HG02610 (cell line): ENCODE results near the gene CA5B.
"Not testable (repeated sequence)": the region's sequence is repeated elsewhere in the genome, so short reads cannot be mapped to it uniquely, and the experiment has no call there.

Experiments used
- ATAC-seq: cut with Tn5 transposase; IDR thresholded peaks from one replicate; pipeline ENCODE4 v1.9.1; 2021; ENCODE audit warnings: mild to moderate bottlenecking, moderate library complexity; ENCODE audit not compliant: unreplicated experiment

Gene CA5B, protein sequence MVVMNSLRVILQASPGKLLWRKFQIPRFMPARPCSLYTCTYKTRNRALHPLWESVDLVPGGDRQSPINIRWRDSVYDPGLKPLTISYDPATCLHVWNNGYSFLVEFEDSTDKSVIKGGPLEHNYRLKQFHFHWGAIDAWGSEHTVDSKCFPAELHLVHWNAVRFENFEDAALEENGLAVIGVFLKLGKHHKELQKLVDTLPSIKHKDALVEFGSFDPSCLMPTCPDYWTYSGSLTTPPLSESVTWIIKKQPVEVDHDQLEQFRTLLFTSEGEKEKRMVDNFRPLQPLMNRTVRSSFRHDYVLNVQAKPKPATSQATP

DNA sequence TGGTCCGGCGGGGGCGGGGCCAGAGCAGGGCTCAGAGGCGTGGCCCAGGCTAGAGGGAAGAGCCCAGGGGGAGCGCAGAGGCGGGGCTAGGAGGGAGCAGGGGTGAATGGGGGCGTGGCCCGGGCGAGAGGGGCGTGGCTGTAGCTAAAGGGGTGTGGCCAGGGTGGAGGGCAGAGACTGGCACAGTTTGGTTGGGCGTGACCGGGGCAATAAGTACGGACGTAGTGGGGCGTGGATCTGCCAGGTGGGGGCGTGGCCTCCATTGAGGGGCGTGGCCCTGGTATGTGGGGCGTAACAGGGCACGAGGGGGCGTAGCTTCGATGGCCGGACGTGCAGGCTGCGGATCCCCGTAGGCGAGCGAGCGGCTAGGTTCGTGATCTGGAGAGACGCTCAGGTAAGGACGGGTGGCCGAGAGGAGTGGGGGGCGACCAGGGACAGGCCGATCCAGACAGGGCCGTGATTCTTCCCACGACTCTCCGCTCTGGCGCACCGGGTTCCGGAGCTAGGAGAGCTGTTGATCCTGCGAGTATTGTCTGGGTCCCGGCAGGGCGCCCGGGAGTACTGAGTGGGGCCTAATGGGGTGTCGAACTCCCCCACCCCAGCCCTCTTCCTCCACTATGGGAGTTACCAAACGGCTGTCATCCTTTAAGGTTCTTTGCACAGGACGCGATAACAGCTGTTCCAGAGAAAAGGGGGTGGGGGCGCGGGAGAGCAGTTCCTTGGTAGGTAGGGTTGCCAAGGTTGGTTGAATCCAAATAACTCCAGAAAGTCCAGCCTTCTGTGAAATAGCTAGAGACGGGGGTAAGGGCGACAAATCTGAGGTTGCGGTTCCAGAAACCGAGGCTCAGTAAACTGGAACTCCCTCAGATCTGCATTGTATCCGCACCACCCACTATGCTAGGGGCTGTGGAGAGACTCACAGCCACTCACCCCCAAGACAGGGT is at the start of gene CA5B:
Gene CA5B (plus strand): TSS at position 312 of the 944 bp plus-strand sequence. CDS start 11,754 bp downstream, outside the sequence.
- ATAC-seq = peak; percentile 93

DNA sequence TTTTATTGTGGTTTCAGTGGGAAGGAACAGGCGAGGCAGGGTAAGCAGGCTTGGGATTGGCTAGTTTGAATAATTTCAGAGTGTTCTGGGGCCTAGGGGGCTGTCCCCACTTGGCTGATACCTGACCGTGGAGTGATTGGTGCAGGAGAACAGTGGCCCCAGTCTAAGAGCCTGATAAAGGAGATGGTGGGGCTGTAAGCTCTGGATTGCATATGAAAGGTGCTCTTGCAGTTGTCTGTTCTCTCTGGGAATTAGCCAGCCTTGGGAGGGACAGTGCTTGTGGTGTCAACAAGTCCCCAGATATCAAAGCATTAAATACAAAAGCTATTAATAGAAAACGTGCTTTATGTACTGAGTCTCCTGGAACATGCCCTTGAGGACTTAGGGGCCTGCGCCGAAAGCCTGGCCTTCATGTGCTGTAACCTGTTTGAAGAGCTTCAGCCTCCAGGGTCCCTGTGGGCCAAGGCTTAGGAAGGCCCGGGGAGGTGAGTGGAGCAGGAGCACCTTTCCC is 43.1 kb upstream of the CA5B start:
- ATAC-seq = no peak

DNA sequence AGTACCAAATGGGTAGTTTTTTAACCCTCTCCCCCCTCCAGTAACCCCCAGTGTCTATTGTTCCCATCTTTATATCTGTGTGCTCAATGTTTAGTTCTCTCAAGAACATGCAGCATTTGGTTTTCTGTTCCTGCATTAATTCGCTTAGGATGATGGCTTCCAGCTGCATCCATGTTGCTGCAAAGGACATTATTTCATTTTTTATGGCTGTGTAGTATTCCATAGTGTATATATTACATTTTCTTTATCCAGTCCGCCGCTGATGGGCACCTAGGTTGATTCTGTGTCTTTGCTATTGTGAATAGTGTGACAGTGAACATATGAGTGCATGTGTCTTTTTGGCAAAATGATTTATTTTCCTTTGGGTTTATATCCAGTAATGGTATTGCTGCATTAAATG is 41.6 kb upstream of the CA5B start:
- no peak for ATAC-seq

DNA sequence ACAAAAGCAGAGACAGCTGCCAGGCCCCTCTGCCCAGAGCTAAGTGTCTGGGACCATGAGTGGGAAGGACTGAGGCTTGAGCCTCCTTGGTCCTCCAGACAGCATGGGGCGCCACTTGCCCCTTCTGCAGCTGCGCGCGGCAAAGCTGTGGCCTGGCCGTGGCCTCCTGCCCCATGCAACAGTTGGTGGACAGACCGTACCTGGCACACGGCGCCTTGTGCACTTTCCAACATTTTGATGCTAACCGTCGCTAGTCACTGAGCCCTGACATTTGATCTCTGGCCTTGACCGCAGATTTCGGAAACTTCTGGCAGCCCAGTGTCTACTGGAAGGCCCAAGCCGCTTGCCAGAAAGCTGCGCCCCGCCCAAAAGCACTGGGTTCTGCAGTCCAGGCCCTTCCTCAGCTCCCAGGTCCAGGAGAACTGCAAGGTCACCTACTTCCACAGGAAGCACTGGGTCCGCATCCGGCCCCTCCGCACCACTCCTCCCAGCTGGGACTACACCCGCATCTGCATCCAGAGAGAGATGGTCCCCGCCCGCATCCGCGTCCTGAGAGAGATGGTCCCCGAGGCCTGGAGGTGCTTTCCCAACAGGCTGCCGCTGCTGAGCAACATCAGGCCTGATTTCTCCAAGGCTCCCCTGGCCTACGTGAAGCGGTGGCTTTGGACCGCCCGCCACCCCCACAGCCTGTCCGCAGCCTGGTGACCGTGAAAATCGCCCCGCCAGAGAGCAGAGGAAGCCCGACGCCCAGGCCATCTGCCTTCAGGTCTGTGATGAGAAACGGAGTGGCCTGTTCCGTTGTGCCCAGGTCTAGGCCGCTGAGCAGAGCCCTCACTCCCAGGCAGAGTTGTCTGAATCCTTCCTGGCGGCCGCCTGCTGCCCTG is 35.3 kb upstream of the CA5B start:
- ATAC-seq = no peak

DNA sequence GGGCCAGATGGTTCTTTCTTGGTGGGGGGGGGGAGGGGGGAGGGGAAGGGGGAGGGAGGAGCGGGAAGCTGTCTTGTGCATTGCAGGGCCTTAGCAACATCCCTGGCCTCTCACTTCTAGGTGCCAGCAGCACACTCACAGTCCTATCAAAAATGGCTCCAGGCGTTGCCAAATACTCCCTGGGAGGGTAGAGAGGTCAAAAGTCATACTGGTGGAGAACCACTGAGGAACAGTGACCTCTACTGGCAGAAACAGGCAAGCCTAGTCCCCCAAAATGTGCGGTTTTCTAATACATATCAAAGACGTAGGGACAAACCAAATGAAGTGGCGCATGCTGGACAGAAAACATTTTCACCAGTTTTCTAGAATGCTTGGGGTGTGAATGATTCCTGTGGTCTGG is 34.3 kb upstream of the CA5B start:
- ATAC-seq = not testable (repeated sequence)

DNA sequence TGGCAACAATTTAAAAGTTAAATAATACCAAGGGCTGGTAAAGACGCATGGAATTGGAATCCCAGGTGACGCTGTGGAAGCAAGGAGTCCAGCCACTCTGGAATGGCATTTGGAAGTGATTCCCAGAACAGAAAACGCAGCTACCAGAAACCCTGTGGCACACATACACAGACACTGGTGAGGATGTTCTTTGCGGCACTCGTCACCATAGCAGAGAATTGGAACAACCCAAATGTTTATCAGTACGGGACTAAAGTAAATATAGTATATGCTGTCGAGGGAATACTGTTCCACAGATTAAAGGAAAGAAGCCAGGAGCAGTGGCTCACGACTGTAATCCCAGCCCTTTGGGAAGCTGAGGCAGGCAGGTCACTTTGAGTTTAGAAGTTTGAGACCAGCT is 33.8 kb upstream of the CA5B start:
- not testable (repeated sequence) for ATAC-seq

DNA sequence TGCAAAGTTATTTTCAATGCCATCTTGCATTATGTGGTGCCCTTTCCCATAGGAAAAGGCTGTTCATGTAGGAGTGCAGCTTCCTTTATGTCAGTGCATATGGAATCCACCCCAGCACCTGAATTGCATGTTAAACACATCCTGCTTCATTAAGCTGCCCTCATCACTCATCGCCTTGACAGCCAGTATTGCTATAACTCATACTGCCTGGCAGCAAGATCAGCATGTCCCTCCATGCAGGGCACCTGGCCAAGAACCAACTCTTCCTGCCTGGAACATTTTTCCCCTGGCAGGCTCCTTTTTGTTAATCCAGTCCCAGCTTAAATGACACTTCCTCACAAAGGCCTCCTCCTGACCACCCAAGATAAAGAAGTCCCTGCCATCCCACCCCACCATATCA is 23.5 kb upstream of the CA5B start:
- no peak for ATAC-seq

DNA sequence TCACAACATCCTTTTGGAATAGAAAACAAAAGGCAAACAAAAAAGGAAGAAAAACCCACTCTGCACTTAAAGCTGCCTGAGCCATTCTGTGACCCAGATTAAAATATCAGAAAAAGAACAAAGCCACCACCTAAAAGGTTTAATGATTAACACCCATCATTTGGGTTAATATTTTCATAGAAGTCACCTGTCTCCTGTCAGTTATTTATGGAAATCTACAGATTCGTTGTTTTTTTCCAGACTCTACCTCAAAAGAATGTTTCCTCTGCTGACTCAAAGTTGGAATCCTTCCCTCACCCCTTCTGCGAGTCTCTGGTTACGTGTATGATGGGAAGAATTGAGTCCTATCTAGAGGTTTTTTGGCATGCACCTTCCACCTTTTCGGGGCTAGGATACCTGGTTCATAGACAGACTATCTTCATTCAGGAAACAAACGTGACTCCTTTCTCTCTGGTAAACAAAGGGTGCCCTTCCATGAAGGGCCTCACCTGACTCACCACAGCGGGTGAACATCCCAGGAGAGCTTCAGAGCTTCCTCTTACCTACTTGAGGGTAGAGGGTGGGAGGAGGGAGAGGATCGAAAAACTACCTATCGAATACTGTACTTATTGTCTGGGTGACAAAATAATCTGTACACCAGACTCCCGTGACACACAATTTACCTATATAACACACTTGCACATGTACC is 19.6 kb upstream of the CA5B start:
- ATAC-seq = no peak

DNA sequence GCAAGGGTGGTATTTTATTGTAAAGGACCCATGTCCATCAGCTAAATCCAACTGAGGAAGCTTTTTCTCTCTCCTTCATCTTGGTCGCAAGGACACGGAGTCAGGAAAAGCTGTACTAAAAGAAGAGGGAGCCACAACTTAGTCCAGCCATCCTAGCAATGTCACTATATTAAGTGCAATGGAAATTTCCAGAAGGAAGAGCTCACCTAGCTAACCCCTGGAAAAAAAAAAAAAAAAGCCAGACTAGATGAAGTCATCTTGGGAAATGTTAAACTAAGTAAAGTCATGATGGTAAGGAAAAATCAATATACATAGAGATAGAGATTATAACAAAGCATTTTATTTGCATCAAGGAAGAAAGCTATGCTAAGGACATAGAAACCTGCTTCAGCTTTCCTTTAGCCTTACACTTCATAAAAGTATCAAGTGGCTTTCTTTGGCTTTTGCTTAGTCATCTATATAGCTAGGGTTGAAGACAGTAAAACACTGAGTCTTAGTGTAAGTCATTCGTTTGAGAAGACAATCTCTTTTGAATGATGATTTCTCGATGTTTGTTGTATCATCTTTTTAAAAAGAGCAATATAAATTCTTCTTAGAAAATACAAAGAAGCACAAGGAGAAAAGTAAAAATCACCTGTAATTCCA is 18.6 kb upstream of the CA5B start:
- ATAC-seq = no peak

DNA sequence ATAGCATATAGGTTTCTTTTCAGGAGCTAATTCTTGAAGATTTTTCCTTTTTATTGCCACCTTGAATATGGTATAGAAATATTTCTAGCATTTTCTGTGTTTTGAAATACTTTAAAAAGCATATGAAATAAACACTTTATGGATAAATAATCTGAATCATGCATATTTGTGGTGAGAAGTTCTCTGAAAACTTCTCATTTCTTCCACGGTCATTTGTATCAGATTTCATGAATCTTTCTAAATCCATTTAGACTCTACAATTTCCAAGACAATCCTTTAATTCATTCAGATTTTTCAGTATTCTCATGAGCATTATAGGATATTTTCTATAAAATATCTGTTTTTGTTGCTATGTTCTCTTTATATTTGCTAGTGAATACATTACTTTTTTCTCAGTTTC is 16.2 kb upstream of the CA5B start:
- no peak for ATAC-seq

DNA sequence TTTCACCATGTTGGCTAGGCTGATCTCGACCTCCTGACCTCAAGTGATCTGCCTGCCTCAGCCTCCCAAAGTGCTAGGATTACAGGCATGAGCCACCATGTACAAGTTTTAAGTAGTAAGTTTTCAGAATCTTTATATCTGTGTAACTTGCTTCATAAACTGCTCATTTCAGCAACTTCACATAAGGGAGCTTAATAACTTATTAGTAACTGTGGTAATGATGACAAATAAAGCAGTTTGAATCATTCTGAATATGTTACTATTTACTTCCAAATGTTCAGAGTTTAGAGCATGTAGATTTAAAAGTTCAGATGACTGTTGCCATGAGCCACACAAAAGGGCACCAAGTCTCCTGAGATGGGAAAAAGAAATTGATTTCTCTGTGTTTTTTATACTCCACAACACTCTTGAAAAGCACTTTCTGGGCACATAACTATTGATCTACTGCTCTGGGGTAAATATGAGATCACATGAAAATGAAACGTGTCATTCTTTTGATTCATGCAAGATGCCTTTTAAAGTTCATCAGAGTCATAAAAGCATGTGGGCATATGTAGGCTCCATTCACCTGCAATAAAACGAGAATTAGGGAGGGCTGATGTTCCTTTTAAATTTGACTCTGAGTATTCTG is 14.1 kb upstream of the CA5B start:
- ATAC-seq = no peak

DNA sequence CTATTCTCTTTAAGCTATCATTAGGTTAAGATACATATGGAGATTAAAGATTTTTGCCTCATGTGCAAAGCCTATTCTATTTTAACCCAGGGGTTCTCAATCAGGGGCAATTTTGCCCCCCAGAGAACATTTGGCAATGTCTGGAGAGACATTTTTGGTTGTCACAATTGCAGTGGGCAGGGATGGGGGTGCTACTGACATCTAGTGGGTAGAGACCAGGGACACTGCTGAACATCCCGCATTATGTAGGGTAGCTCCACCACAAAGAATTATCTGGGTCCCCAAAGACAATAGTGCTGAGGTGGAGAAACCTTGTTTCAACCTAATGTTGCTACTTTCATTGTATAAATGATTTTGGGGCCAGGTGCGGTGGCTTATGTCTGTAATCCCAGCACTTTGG is 13.2 kb upstream of the CA5B start:
- ATAC-seq = no peak

DNA sequence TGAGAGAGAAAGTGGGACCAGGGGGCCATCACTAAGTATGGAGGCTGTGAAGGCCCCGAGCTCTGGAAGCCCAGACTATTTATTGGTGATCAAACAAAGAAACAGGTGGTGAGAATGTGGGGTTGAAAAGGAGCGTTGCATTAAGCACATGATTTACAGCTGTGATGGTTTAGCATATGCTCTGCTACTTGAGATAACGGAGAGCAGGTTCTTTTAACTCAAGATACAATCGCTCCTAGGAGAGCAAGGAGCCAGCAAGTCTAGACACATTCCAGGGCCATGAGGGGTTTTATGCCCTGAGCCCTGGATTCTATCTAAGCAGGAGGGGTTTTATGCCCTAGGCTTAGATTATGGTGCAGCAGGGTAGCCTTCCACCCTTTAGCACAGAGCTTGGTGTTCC is 6.7 kb upstream of the CA5B start:
- ATAC-seq = not testable (repeated sequence)

DNA sequence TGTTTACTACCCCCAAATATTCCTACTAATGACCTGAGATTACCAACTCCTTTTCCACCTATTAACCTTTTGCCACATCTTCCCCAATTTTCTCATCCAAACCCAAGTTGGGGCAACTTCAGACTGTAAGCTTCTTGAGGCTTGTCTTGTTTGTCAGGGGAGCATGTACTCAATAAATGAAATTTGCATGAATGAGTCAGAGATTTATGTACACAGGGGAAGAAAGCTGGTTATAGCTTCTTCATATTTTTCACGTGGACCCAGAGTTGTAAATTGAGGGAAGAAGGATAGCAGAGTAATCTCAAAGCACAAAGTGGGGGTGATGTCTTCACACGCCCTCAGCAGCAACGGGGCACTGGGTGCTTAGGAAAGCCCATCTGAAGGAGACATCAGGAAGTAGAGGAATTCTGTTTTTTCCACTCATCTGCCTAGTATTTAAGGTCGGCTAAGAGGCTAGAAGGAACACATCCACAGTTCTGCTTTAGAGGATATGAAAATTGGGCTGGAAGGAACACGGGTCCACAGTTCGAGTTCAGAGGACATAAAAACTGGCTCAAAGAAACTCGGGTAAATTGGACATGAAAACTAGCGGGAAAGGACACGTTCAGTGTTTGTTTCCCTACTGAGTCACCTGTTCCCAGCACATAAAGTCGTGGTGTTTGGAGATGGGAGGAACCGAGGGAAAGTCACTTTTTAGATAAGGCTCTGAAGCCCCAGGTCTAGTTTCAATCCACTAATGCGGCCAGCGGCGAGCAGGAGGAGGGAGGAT is 696 bp upstream of the CA5B start:
- ATAC-seq = no peak

DNA sequence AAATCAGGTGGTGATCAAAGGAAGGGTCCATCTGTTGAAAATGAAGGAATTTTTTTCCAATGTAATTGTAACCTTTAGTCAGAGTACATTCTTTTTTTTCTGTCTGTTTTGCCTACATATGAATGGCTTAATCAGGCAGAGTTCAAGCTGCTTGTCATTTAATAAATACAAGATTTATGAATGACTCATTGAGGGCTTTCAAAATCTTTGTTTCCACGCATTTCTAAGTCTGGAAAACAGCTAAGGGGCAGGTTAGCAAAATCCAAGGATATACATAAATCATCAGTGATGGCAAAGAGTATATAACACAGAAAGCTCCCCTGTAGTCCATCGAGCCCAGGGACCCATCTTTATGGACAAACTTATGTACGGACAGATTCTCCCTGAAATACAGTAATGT is 1.8 kb downstream of the CA5B start:
- ATAC-seq = no peak

DNA sequence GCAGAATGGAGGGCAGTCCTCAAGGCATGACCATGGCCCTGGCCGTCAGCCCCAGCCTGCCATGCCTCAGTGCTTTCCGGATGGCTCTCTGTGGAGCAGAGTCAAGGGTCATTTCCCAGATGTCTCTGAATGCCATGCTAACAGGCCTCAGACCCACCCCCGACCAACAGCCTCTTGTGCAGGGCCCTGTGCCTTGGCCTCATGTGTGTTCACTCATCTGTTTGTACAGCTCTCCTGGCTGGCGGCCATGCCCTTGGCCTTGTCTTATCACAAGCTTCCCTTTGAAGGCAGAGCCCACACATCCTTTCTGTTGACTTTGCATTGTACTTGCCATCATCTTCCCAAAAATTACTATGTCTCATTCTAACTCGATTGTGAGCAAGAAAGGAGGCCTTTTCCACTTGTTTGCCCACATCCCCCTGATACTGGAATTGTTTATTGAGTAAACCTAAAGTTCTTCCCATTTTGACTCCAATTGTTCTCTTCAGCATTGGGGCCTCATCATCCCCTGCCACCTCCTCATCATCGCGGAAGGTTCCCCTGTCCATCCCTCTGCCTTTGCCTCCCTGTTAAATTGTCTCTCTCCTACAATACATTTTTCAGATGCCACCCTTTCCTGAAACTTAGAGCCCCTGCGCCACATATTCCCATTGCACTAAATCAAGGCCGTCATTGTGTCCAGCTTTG is 6.3 kb downstream of the CA5B start:
- ATAC-seq = no peak

DNA sequence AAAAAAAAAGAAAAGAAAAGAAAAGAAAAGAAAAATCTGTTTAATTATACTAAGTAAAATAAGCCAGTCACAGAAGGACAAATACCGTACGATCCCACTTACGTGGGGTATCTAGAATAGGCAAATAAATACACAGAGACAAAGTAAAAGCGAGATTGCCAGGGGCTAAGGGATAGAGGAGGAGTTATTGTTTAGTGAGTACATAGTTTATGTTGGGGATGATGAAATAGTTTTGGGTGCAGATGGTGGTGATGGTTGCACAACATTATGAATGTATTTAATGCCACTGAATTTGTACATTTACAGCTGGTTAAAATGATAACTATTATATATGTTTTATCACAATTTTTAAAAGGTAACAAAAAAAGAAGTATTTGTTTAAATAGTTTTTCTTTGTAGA is 7.1 kb downstream of the CA5B start:
- no peak for ATAC-seq

DNA sequence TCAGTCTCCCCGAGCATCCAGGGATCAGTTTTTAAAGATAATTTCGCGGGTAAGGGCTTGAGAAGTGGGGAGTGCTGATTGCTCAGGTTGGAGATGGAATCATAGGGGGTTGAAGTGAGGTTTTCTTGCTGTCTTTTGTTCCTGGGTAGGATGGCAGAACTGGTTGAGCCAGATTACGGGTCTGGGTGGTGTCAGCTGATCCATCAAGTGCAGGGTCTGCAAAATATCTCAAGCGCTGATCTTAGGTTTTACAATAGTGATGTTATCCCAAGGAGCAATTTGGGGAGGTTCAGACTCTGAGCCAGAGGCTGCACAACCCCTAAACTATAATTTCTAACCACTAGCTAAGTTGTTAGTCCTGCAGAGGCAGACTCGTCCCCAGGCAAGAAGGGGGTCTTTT is 8.6 kb downstream of the CA5B start:
- not testable (repeated sequence) for ATAC-seq
